ENCODE data around the gene KCTD14. TPM values are rescaled to one million over a fixed set of nuclear protein-coding genes. Genes with fewer than 3 reads are reported as not detected.
A peak's percentile ranks its signal among the peaks of the same experiment; 100 is the strongest.

The KCTD14 gene
- total RNA-seq, 2 donors from 2014 or later = 3.6 to 16.8 TPM

DNA sequence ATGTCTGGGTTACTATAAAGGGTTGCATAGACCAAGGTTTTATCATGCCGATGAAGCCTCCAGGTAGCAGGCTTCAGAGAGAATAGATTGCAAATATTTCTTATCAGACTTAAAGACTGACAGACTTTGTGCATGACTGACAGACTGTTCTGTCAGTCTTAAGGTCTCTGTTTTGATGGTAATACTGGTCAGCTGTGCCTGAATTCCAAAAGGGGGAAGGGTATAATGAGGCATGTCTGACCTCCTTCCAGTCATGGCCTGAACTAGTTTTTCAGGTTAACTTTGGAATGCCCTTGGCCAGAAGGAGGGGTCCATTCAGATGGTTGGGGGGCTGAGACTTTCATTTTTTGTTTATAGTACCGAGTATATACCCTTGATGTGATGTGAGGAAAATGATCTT, 4.7 kb upstream of the KCTD14 start:
- Histone ChIP-seq H3K27ac (no peak overlapping the region), H3K4me3 (no peak overlapping the region), H3K9me3 (no peaks in the 10 kb centered on the region), H3K27me3 (replicated peaks; ENCODE audit: insufficient read depth) (no peaks in the 10 kb centered on the region), H3K36me3 (no peaks in the 10 kb centered on the region), H3K4me1 (replicated peaks) (no peaks in the 10 kb centered on the region)
- DNase-seq (ENCODE audit: low spot score) = no peak
- 88% methylated on average over 2 of the region's 2 CpGs for WGBS
- TF ChIP-seq, protein P1, sequence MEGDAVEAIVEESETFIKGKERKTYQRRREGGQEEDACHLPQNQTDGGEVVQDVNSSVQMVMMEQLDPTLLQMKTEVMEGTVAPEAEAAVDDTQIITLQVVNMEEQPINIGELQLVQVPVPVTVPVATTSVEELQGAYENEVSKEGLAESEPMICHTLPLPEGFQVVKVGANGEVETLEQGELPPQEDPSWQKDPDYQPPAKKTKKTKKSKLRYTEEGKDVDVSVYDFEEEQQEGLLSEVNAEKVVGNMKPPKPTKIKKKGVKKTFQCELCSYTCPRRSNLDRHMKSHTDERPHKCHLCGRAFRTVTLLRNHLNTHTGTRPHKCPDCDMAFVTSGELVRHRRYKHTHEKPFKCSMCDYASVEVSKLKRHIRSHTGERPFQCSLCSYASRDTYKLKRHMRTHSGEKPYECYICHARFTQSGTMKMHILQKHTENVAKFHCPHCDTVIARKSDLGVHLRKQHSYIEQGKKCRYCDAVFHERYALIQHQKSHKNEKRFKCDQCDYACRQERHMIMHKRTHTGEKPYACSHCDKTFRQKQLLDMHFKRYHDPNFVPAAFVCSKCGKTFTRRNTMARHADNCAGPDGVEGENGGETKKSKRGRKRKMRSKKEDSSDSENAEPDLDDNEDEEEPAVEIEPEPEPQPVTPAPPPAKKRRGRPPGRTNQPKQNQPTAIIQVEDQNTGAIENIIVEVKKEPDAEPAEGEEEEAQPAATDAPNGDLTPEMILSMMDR (IDR thresholded peaks at IDR 0.05) = no peak
- TF ChIP-seq POLR2AphosphoS5 (IDR thresholded peaks at IDR 0.05) (no peak), POLR2A (IDR thresholded peaks at IDR 0.05) (no peak)
- intact Hi-C loops (cut with DNase I) = no loop called here

DNA sequence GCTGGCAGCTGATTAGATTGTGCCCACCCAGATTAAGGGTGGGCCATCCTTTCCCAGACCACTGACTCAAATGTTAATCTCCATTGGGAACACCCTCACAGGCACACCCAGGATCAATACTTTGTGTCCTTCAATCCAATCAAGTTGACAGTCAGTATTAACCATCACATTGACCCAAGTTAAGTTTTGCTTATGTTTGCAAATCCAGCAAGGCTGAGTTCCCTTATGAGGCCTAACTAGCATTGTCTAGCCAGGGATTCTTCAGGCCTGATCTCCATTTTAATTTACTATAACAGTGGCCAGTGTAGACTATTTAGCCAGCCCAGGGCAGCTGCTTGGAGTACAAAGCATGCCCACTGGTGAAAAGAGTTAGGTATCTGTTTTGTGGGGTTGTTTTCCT, 2.3 kb upstream of the KCTD14 start:
- no peaks in the 10 kb centered on the region for H3K27me3 ChIP-seq (replicated peaks; ENCODE audit: insufficient read depth)
- no peaks in the 10 kb centered on the region for H3K36me3 ChIP-seq
- no peaks in the 10 kb centered on the region for H3K4me1 ChIP-seq (replicated peaks)
- intact Hi-C loops (cut with DNase I) = no loop called here
- no peak for DNase-seq (ENCODE audit: low spot score)
- H3K4me3 ChIP-seq = no peak overlapping the region
- no peaks in the 10 kb centered on the region for H3K9me3 ChIP-seq
- H3K27ac ChIP-seq = no peak overlapping the region
- TF ChIP-seq, protein P1 (IDR thresholded peaks at IDR 0.05) = no peak
- no peak for TF ChIP-seq POLR2AphosphoS5 (IDR thresholded peaks at IDR 0.05)
- no peak for TF ChIP-seq POLR2A (IDR thresholded peaks at IDR 0.05)

DNA sequence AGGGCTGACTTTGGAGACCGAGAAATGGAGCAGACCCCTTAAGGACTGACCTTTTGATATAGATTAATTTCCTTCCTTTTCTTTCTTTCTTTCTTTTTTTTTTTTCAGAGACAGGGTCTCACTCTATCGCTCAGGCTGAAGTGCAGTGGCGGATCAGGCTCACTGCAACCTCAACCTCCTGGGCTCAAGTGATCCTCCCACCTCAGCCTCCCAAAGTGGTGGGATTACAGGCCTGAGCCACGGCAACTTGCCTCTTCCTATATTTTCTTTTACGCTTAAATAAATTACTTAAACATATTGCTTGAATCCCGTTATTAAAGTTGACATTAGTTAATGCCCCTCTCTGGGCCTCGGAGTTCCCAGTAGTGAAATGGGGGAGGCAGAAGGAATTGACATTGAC, 350 bp upstream of the KCTD14 start:
- intact Hi-C loops (cut with DNase I) = no loop called here
- DNase-seq (ENCODE audit: low spot score) = no peak
- Histone ChIP-seq H3K9me3 (no peaks in the 10 kb centered on the region), H3K4me3 (peak overlapping the region; percentile 33 to 36), H3K4me1 (replicated peaks) (no peaks in the 10 kb centered on the region), H3K27me3 (replicated peaks; ENCODE audit: insufficient read depth) (no peaks in the 10 kb centered on the region), H3K36me3 (no peaks in the 10 kb centered on the region), H3K27ac (peak overlapping the region; percentile 34 to 65)
- 53% methylated on average over 7 of the region's 7 CpGs for WGBS
- TF ChIP-seq POLR2A (IDR thresholded peaks at IDR 0.05) (no peak), POLR2AphosphoS5 (IDR thresholded peaks at IDR 0.05) (no peak)
- TF ChIP-seq, protein P1 (IDR thresholded peaks at IDR 0.05) = no peak

DNA sequence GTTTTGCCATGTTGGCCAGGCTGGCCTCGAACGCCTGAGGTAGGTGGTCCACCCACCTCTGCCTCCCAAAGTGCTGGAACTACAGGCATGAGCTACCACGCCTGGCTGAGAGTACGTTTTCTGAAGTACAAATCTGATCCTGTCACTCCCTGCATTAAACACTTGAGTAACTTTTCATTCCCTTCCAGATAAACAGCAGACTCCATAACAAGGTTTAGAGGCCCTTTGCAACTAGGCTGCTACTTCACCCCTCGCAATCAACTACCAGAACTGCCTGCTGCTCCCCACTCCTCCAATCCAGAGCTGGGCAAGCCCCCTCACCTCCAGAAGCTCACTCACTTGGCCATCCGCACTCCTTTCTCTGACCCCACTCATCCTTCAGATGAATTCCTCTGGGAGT, 1.5 kb downstream of the KCTD14 start:
- Histone ChIP-seq H3K4me3 (no peak overlapping the region), H3K27ac (peak overlapping the region in 1 of 2 donors; percentile 65), H3K9me3 (no peaks in the 10 kb centered on the region), H3K4me1 (replicated peaks) (no peaks in the 10 kb centered on the region), H3K36me3 (no peaks in the 10 kb centered on the region), H3K27me3 (replicated peaks; ENCODE audit: insufficient read depth) (no peaks in the 10 kb centered on the region)
- TF ChIP-seq POLR2AphosphoS5 (IDR thresholded peaks at IDR 0.05) (no peak), POLR2A (IDR thresholded peaks at IDR 0.05) (no peak)
- TF ChIP-seq, protein P1 (IDR thresholded peaks at IDR 0.05) = no peak
- DNase-seq (ENCODE audit: low spot score) = no peak
- intact Hi-C loops (cut with DNase I) = no loop called here
- WGBS = 66% methylated on average over 6 of the region's 6 CpGs

DNA sequence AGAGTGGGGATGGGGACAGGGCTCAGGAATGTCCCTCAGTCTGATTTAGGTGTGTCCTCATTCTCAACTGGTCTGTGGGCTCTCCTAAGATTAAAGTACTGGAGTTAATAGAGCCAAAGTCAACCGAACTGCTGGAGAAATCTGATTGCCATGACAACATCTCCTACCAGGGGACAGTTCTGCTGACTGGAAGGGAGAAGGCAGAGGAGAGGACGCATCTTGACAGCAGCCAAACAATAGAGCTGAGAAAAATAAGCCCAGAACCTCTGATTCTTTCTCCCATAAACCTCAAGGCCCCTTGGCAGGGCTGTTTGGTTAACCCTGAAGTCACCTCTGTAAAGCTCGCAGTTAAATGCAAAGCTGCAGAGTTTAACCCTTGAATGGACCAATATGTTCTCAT, 2.8 kb downstream of the KCTD14 start:
- DNase-seq (ENCODE audit: low spot score) = no peak
- H3K4me3 ChIP-seq = no peak overlapping the region
- WGBS = 22% methylated on average over 3 of the region's 3 CpGs
- H3K27ac ChIP-seq = no peak overlapping the region
- H3K27me3 ChIP-seq (replicated peaks; ENCODE audit: insufficient read depth) = no peaks in the 10 kb centered on the region
- peaks cover 0 to 2% of the 10 kb centered on the region in 2 donors for H3K36me3 ChIP-seq
- no peaks in the 10 kb centered on the region for H3K9me3 ChIP-seq
- intact Hi-C loops (cut with DNase I) = no loop called here
- no peaks in the 10 kb centered on the region for H3K4me1 ChIP-seq (replicated peaks)
- TF ChIP-seq, protein P1 (IDR thresholded peaks at IDR 0.05) = no peak
- TF ChIP-seq POLR2A (IDR thresholded peaks at IDR 0.05) (no peak), POLR2AphosphoS5 (IDR thresholded peaks at IDR 0.05) (no peak)
